ENCODE data around the gene NDUFS7.

Gene NDUFS7

DNA sequence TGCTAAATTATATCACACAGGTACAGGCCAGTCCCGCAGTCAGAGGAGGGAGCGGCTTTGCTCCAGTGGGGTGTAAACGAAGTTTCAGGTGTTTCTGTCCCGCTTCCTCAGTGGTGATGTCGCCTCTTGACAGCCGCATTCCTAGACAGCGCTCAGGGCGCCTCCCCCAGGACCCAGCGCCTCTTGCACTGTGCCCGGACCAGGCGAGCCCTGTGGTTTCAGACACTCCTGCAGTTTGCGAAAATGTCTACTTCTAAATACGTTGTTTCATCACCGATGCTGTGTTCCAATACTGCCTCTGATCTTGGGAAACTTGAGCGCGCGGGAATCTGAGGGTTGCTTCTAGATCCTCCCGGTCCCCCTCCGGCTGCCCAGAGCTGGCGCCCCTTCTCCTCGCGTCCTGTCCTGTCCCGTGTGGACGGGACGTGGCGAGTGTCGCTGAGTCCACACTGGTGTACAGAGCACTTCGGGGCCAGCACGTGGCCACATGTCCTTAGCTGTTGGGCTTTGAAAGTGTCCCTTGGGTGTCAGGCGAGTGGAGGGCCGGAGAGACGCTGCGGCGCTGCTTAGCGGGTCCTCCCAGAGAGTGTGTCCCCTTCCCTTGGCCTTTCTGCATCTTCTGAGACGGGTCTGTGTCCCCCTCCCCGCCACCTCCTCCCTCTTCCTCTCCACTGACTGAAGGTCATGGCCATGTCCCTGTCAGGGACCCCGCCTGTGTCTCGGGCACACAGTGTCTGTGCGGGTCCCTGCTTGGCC, 39.9 kb downstream of the NDUFS7 start:
- H3K4me1 ChIP-seq (ENCODE audit: control insufficient read depth in 1 of 2, insufficient read depth in 1 of 2, low read depth in 1 of 2, low read length in 1 of 2): peaks cover 9 to 19% of the 10 kb centered on the region in 2 experiments
- TF ChIP-seq, protein P1, sequence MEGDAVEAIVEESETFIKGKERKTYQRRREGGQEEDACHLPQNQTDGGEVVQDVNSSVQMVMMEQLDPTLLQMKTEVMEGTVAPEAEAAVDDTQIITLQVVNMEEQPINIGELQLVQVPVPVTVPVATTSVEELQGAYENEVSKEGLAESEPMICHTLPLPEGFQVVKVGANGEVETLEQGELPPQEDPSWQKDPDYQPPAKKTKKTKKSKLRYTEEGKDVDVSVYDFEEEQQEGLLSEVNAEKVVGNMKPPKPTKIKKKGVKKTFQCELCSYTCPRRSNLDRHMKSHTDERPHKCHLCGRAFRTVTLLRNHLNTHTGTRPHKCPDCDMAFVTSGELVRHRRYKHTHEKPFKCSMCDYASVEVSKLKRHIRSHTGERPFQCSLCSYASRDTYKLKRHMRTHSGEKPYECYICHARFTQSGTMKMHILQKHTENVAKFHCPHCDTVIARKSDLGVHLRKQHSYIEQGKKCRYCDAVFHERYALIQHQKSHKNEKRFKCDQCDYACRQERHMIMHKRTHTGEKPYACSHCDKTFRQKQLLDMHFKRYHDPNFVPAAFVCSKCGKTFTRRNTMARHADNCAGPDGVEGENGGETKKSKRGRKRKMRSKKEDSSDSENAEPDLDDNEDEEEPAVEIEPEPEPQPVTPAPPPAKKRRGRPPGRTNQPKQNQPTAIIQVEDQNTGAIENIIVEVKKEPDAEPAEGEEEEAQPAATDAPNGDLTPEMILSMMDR (IDR thresholded peaks at IDR 0.05): no peak
- no peak overlapping the region for H3K4me3 ChIP-seq (ENCODE audit: low read depth in 1 of 2, low read length in 1 of 2)
- no peak overlapping the region for H3K27ac ChIP-seq
- H3K9me3 ChIP-seq: no peaks in the 10 kb centered on the region
- no peaks in the 10 kb centered on the region for H3K27me3 ChIP-seq
- H3K36me3 ChIP-seq: peaks cover 87% of the 10 kb centered on the region

DNA sequence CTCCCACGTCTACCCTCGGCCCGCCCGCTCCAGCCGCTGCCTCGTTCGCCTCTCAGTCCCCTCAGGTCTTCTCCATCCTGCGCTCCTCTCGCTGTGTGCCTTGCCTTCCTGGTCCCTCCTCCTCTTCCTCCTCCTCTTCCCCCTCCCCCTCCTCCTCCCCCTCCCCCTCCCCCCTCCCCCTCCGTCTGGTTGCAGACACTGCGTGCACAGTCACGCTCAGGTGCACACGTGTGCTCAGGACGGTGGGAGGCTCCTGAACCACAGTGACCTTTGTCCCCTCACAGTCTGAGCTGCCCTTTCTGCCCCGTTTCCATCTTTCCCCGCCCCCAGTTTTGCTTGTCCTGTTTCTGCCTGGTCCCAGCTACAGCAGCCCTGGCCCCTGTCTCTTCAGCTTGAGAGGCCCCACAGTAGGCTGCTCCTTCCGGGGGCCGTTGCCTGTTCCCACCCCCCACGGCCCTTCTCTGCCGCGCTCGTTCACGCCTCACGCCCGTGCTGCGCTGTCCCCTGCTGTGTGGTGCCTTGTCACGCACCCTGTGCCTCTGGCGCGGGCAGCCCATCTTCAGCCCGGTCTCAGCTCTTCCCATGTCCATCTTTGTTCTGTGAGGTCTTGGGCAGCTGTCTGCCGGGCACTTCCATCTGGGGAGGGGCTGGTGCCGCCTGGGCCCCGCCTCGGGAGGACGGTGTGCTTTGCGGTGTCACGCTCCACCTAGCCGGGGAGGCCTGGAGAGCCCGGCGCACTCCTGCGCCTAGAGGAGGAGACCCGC, 40.7 kb downstream of the NDUFS7 start:
- TF ChIP-seq, protein P1 (IDR thresholded peaks at IDR 0.05): no peak
- Histone ChIP-seq H3K27me3 (no peaks in the 10 kb centered on the region), H3K4me3 (ENCODE audit: low read depth in 1 of 2, low read length in 1 of 2) (no peak overlapping the region), H3K4me1 (ENCODE audit: control insufficient read depth in 1 of 2, insufficient read depth in 1 of 2, low read depth in 1 of 2, low read length in 1 of 2) (peaks cover 9 to 19% of the 10 kb centered on the region in 2 experiments), H3K36me3 (peaks cover 87% of the 10 kb centered on the region), H3K27ac (no peak overlapping the region), H3K9me3 (no peaks in the 10 kb centered on the region)

GRCh38 chr19:1425102-1425837, 41.6 kb downstream of the NDUFS7 start:
- TF ChIP-seq, protein P1 (IDR thresholded peaks at IDR 0.05): no peak

GRCh38 chr19:1425902-1426301, 42.2 kb downstream of the NDUFS7 start:
- H3K36me3 ChIP-seq: peaks cover 85% of the 10 kb centered on the region
- no peaks in the 10 kb centered on the region for H3K9me3 ChIP-seq
- no peaks in the 10 kb centered on the region for H3K27me3 ChIP-seq
- H3K4me3 ChIP-seq (ENCODE audit: low read depth in 1 of 2, low read length in 1 of 2): no peak overlapping the region
- peaks cover 9 to 19% of the 10 kb centered on the region in 2 experiments for H3K4me1 ChIP-seq (ENCODE audit: control insufficient read depth in 1 of 2, insufficient read depth in 1 of 2, low read depth in 1 of 2, low read length in 1 of 2)
- H3K27ac ChIP-seq: no peak overlapping the region
- TF ChIP-seq, protein P1 (IDR thresholded peaks at IDR 0.05): no peak

More at GRCh38 chr19:1425102-1425837, 41.6 kb downstream of the NDUFS7 start:
- H3K27ac ChIP-seq: no peak overlapping the region
- peaks cover 89% of the 10 kb centered on the region for H3K36me3 ChIP-seq
- no peak overlapping the region for H3K4me3 ChIP-seq (ENCODE audit: low read depth in 1 of 2, low read length in 1 of 2)
- no peaks in the 10 kb centered on the region for H3K27me3 ChIP-seq
- H3K4me1 ChIP-seq (ENCODE audit: control insufficient read depth in 1 of 2, insufficient read depth in 1 of 2, low read depth in 1 of 2, low read length in 1 of 2): peaks cover 9 to 19% of the 10 kb centered on the region in 2 experiments
- H3K9me3 ChIP-seq: no peaks in the 10 kb centered on the region

GRCh38 chr19:1426736-1427135, 43.0 kb downstream of the NDUFS7 start:
- TF ChIP-seq, protein P1 (IDR thresholded peaks at IDR 0.05): no peak
- Histone ChIP-seq H3K9me3 (no peaks in the 10 kb centered on the region), H3K4me1 (ENCODE audit: control insufficient read depth in 1 of 2, insufficient read depth in 1 of 2, low read depth in 1 of 2, low read length in 1 of 2) (peaks cover 9 to 19% of the 10 kb centered on the region in 2 experiments), H3K27ac (no peak overlapping the region), H3K36me3 (peaks cover 81% of the 10 kb centered on the region), H3K27me3 (no peaks in the 10 kb centered on the region), H3K4me3 (ENCODE audit: low read depth in 1 of 2, low read length in 1 of 2) (no peak overlapping the region)

Data from neutrophil (primary cell).